ENCODE results near the gene RXRA. TPM values are rescaled to one million over a fixed set of nuclear protein-coding genes. Genes with fewer than 3 reads are reported as not detected.

RXRA gene
- polyA plus RNA-seq, 4 donors = 30.8 to 83.5 (median 41.5) TPM

- H3K36me3 ChIP-seq (ENCODE audit: control insufficient read depth in 3 of 3, insufficient read depth in 2 of 3, low read depth in 1 of 3, low read length in 3 of 3) = peaks cover 0 to 100% (median 9%) of the 10 kb centered on the region in 3 donors
- no peak overlapping the region for H3K27ac ChIP-seq (ENCODE audit: low read depth in 1 of 3, low read length in 2 of 3)
- 86 to 92% (median 90%) methylated on average over 13 of the region's 13 CpGs for WGBS, 3 donors
- no peaks in the 10 kb centered on the region for H3K9me3 ChIP-seq (ENCODE audit: control insufficient read depth in 2 of 2, insufficient read depth in 1 of 2, low read depth in 1 of 2, low read length in 1 of 2)
- DNase-seq = no peak
- no peak overlapping the region for H3K4me3 ChIP-seq (ENCODE audit: low read depth in 1 of 3, low read length in 3 of 3)
- H3K27me3 ChIP-seq (ENCODE audit: control insufficient read depth in 3 of 3, insufficient read depth in 3 of 3, low read length in 3 of 3) = no peaks in the 10 kb centered on the region
- H3K4me1 ChIP-seq (ENCODE audit: control insufficient read depth in 3 of 3, insufficient read depth in 2 of 3, low read depth in 1 of 3, low read length in 2 of 3) = no peaks in the 10 kb centered on the region
- FAIRE-seq = no peak
Measured at GRCh38 chr9:134413112-134413715, 87.0 kb downstream of the RXRA start.

GRCh38 chr9:134413890-134414623 lies 87.8 kb downstream of the RXRA start:
- 80 to 83% (median 82%) methylated on average over 29 of the region's 29 CpGs for WGBS, 3 donors
- no peak overlapping the region for H3K4me3 ChIP-seq (ENCODE audit: low read depth in 1 of 3, low read length in 3 of 3)
- no peaks in the 10 kb centered on the region for H3K9me3 ChIP-seq (ENCODE audit: control insufficient read depth in 2 of 2, insufficient read depth in 1 of 2, low read depth in 1 of 2, low read length in 1 of 2)
- peaks cover 0 to 100% (median 7%) of the 10 kb centered on the region in 3 donors for H3K36me3 ChIP-seq (ENCODE audit: control insufficient read depth in 3 of 3, insufficient read depth in 2 of 3, low read depth in 1 of 3, low read length in 3 of 3)
- H3K27me3 ChIP-seq (ENCODE audit: control insufficient read depth in 3 of 3, insufficient read depth in 3 of 3, low read length in 3 of 3) = no peaks in the 10 kb centered on the region
- no peaks in the 10 kb centered on the region for H3K4me1 ChIP-seq (ENCODE audit: control insufficient read depth in 3 of 3, insufficient read depth in 2 of 3, low read depth in 1 of 3, low read length in 2 of 3)
- DNase-seq (no peak), FAIRE-seq (no peak)
- no peak overlapping the region for H3K27ac ChIP-seq (ENCODE audit: low read depth in 1 of 3, low read length in 2 of 3)

GRCh38 chr9:134414900-134415425 lies 88.7 kb downstream of the RXRA start:
- Histone ChIP-seq H3K27ac (ENCODE audit: low read depth in 1 of 3, low read length in 2 of 3) (no peak overlapping the region), H3K4me1 (ENCODE audit: control insufficient read depth in 3 of 3, insufficient read depth in 2 of 3, low read depth in 1 of 3, low read length in 2 of 3) (no peaks in the 10 kb centered on the region), H3K4me3 (ENCODE audit: low read depth in 1 of 3, low read length in 3 of 3) (no peak overlapping the region), H3K36me3 (ENCODE audit: control insufficient read depth in 3 of 3, insufficient read depth in 2 of 3, low read depth in 1 of 3, low read length in 3 of 3) (peaks cover 0 to 100% (median 6%) of the 10 kb centered on the region in 3 donors), H3K27me3 (ENCODE audit: control insufficient read depth in 3 of 3, insufficient read depth in 3 of 3, low read length in 3 of 3) (no peaks in the 10 kb centered on the region), H3K9me3 (ENCODE audit: control insufficient read depth in 2 of 2, insufficient read depth in 1 of 2, low read depth in 1 of 2, low read length in 1 of 2) (no peaks in the 10 kb centered on the region)
- DNase-seq (no peak), FAIRE-seq (no peak)
- 70 to 84% (median 81%) methylated on average over 14 to 17 of the region's 17 CpGs for WGBS, 3 donors

GRCh38 chr9:134416385-134417015 lies 90.2 kb downstream of the RXRA start:
- no peaks in the 10 kb centered on the region for H3K9me3 ChIP-seq (ENCODE audit: control insufficient read depth in 2 of 2, insufficient read depth in 1 of 2, low read depth in 1 of 2, low read length in 1 of 2)
- WGBS, 3 donors = 79 to 88% (median 81%) methylated on average over 18 to 19 of the region's 19 CpGs

GRCh38 chr9:134418354-134418753 lies 92.1 kb downstream of the RXRA start:
- DNase-seq (no peak), FAIRE-seq (no peak)
- peaks cover 0 to 100% (median 6%) of the 10 kb centered on the region in 3 donors for H3K36me3 ChIP-seq (ENCODE audit: control insufficient read depth in 3 of 3, insufficient read depth in 2 of 3, low read depth in 1 of 3, low read length in 3 of 3)
- peaks cover 0 to 22% (median 4%) of the 10 kb centered on the region in 3 donors for H3K4me1 ChIP-seq (ENCODE audit: control insufficient read depth in 3 of 3, insufficient read depth in 2 of 3, low read depth in 1 of 3, low read length in 2 of 3)
- no peaks in the 10 kb centered on the region for H3K9me3 ChIP-seq (ENCODE audit: control insufficient read depth in 2 of 2, insufficient read depth in 1 of 2, low read depth in 1 of 2, low read length in 1 of 2)
- H3K27ac ChIP-seq (ENCODE audit: low read depth in 1 of 3, low read length in 2 of 3) = no peak overlapping the region
- no peaks in the 10 kb centered on the region for H3K27me3 ChIP-seq (ENCODE audit: control insufficient read depth in 3 of 3, insufficient read depth in 3 of 3, low read length in 3 of 3)
- WGBS, 3 donors = 80 to 81% (median 81%) methylated on average over 8 of the region's 8 CpGs
- H3K4me3 ChIP-seq (ENCODE audit: low read depth in 1 of 3, low read length in 3 of 3) = no peak overlapping the region

More at GRCh38 chr9:134416385-134417015, 90.2 kb downstream of the RXRA start:
- Histone ChIP-seq H3K27ac (ENCODE audit: low read depth in 1 of 3, low read length in 2 of 3) (no peak overlapping the region), H3K4me1 (ENCODE audit: control insufficient read depth in 3 of 3, insufficient read depth in 2 of 3, low read depth in 1 of 3, low read length in 2 of 3) (peaks cover 0 to 5% (median 0%) of the 10 kb centered on the region in 3 donors), H3K27me3 (ENCODE audit: control insufficient read depth in 3 of 3, insufficient read depth in 3 of 3, low read length in 3 of 3) (no peaks in the 10 kb centered on the region), H3K36me3 (ENCODE audit: control insufficient read depth in 3 of 3, insufficient read depth in 2 of 3, low read depth in 1 of 3, low read length in 3 of 3) (peaks cover 0 to 100% (median 6%) of the 10 kb centered on the region in 3 donors), H3K4me3 (ENCODE audit: low read depth in 1 of 3, low read length in 3 of 3) (no peak overlapping the region)
- no peak for DNase-seq
- no peak for FAIRE-seq

GRCh38 chr9:134419000-134419683 lies 92.9 kb downstream of the RXRA start:
- DNase-seq (no peak), FAIRE-seq (no peak)
- Histone ChIP-seq H3K27ac (ENCODE audit: low read depth in 1 of 3, low read length in 2 of 3) (no peak overlapping the region), H3K4me1 (ENCODE audit: control insufficient read depth in 3 of 3, insufficient read depth in 2 of 3, low read depth in 1 of 3, low read length in 2 of 3) (peaks cover 0 to 25% (median 4%) of the 10 kb centered on the region in 3 donors), H3K27me3 (ENCODE audit: control insufficient read depth in 3 of 3, insufficient read depth in 3 of 3, low read length in 3 of 3) (no peaks in the 10 kb centered on the region), H3K4me3 (ENCODE audit: low read depth in 1 of 3, low read length in 3 of 3) (no peak overlapping the region), H3K9me3 (ENCODE audit: control insufficient read depth in 2 of 2, insufficient read depth in 1 of 2, low read depth in 1 of 2, low read length in 1 of 2) (no peaks in the 10 kb centered on the region), H3K36me3 (ENCODE audit: control insufficient read depth in 3 of 3, insufficient read depth in 2 of 3, low read depth in 1 of 3, low read length in 3 of 3) (peaks cover 0 to 100% (median 3%) of the 10 kb centered on the region in 3 donors)
- 81 to 87% (median 82%) methylated on average over 22 to 23 of the region's 23 CpGs for WGBS, 3 donors

- 60 to 73% (median 70%) methylated on average over 6 to 10 of the region's 10 CpGs for WGBS, 3 donors
- FAIRE-seq = no peak
- Histone ChIP-seq H3K4me3 (ENCODE audit: low read depth in 1 of 3, low read length in 3 of 3) (no peak overlapping the region), H3K36me3 (ENCODE audit: control insufficient read depth in 3 of 3, insufficient read depth in 2 of 3, low read depth in 1 of 3, low read length in 3 of 3) (peaks cover 0 to 100% (median 3%) of the 10 kb centered on the region in 3 donors), H3K27ac (ENCODE audit: low read depth in 1 of 3, low read length in 2 of 3) (no peak overlapping the region), H3K9me3 (ENCODE audit: control insufficient read depth in 2 of 2, insufficient read depth in 1 of 2, low read depth in 1 of 2, low read length in 1 of 2) (no peaks in the 10 kb centered on the region), H3K4me1 (ENCODE audit: control insufficient read depth in 3 of 3, insufficient read depth in 2 of 3, low read depth in 1 of 3, low read length in 2 of 3) (peaks cover 0 to 25% (median 4%) of the 10 kb centered on the region in 3 donors), H3K27me3 (ENCODE audit: control insufficient read depth in 3 of 3, insufficient read depth in 3 of 3, low read length in 3 of 3) (no peaks in the 10 kb centered on the region)
- DNase-seq = no peak
Measured at GRCh38 chr9:134419684-134420076, 93.4 kb downstream of the RXRA start.

Measured in small intestine (tissue), 7 donors.